ENCODE data around the gene FAM193B. TPM values are rescaled to one million over a fixed set of nuclear protein-coding genes. Genes with fewer than 3 reads are reported as not detected.

FAM193B gene
- total and polyA plus RNA-seq, 9 of the 15 experiments (the other 6 are each of a cell fraction or from before 2014, with no cell fraction given), result 4.4 to 76.4 (median 37.3) TPM

GRCh38 chr5:177474002-177474476 lies 80.3 kb downstream of the FAM193B start (continued):
- TF ChIP-seq ZBTB26 (CRISPR knock-in tag; IDR thresholded peaks at IDR 0.05) (0 out of 2 replicates have a peak, but pooled peaks have one; percentile 57), DPF2 (IDR thresholded peaks at IDR 0.05) (no peak), ZFP36 (IDR thresholded peaks at IDR 0.05; ENCODE audit: low read depth, low read length, partially characterized antibody) (no peak), SMAD3 (CRISPR knock-in tag; conservative IDR thresholded peaks at IDR 0.05) (no peak), BRF1 (IDR thresholded peaks at IDR 0.05; ENCODE audit: borderline replicate concordance, extremely low read depth, insufficient read length) (no peak), POLR2AphosphoS5 (IDR thresholded peaks at IDR 0.05; ENCODE audit: control insufficient read depth, insufficient read depth, low read depth, low read length) (no peak), ELK3 (CRISPR knock-in tag; IDR thresholded peaks at IDR 0.05) (no peak), ELF2 (CRISPR knock-in tag; IDR thresholded peaks at IDR 0.05) (no peak), ZNF407 (IDR thresholded peaks at IDR 0.05; ENCODE audit: low read depth) (no peak), GABPB2 (CRISPR knock-in tag; conservative IDR thresholded peaks at IDR 0.05) (no peak), SREBF2 (CRISPR knock-in tag; IDR thresholded peaks at IDR 0.05) (no peak), DIDO1 (tag; IDR thresholded peaks at IDR 0.05; ENCODE audit: low read depth) (no peak), ZKSCAN1 (IDR thresholded peaks at IDR 0.05; ENCODE audit: low read depth, low read length) (no peak), TEAD4 (IDR thresholded peaks at IDR 0.05; ENCODE audit: low read length) (no peak), TEAD4 (CRISPR knock-in tag; IDR thresholded peaks at IDR 0.05; ENCODE audit: borderline replicate concordance) (no peak), NFATC3 (IDR thresholded peaks at IDR 0.05) (no peak), ARID1B (IDR thresholded peaks at IDR 0.05) (0 out of 2 replicates have a peak, but pooled peaks have one; percentile 9)
- TF ChIP-seq, protein P1, sequence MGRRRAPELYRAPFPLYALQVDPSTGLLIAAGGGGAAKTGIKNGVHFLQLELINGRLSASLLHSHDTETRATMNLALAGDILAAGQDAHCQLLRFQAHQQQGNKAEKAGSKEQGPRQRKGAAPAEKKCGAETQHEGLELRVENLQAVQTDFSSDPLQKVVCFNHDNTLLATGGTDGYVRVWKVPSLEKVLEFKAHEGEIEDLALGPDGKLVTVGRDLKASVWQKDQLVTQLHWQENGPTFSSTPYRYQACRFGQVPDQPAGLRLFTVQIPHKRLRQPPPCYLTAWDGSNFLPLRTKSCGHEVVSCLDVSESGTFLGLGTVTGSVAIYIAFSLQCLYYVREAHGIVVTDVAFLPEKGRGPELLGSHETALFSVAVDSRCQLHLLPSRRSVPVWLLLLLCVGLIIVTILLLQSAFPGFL (CRISPR knock-in tag; IDR thresholded peaks at IDR 0.05), result no peak

Data from K562 (cell line).